Hypothalamus (tissue), 51 donors: ENCODE results near the gene ADRA2A.
A peak's percentile ranks its signal among the peaks of the same experiment; 100 is the strongest.

Source experiments
- DNase-seq, 51 donors: peaks; one replicate each; lab custom pipeline; 2025; lab: John Stamatoyannopoulos, UW

Gene ADRA2A

DNA sequence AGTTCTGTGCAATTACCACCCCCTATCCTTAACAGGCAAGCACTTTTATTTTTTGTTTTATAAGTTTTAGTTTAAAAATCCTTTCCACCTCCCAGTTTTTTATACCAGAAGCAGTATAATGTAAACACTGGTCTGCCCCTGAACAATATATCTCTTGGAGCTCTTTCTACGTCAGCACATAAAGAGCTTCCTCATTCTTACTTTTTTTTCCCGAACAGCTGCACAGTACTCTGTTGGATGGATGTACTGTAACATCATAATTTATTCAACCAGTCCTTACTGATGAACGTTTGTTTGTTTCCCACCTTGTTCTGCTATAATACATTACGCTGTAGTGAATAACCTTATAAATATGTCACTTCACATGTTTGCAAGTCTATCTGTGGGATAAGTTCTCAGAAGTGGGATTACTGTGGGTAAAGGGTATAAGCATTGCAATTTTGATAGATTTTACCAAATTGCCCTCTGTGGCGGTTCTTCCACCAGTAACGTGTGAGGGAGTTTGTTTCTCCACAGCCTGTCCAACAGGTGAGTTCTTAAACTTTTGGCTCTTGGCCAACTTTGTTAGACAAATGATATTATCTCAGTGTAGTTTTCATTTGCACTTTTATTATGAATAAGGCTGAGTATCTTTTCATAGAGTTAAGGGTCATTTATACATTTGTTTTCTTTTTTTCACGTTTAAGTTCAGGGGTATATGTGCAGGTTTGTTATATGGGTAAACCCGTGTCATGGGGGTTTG is 32.8 kb downstream of the ADRA2A start:
- DNase-seq, result no peak

DNA sequence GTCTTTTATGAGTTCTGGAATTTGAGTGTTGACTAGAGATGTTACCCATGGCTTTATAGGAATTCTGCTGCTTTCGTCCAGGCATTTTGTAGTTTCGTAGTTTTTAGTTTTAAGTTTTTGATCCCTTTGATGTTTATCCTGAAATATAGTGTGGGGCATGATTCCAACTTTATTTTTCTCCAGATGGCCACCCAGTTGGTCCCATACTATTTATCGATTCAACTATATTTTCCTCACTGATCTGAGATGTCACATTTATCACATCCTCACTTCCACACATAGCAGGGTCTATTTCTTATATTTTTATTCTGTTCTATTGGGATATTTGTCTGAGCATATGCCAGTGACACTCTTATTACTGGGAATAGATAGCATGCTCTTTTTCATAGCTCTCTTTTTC is 33.9 kb downstream of the ADRA2A start:
- no peak for DNase-seq

DNA sequence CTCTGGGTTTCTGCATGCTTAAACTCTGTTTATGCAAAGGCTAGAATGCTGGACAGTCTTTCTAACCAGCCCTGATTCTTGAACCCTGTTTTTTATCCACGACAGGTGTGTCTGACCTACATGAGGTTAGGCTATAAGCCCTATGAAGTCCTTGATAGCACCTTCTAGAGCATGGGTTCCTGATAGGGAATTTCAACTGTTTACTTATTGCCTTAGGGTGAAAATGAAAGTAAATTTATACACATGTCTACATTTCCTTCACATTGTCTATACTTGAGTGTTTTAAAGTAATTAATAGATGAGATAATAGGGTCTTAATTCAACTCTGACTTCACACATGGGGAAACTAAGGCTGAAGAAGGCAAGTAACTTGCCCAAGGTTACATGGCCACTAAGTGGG is 35.5 kb downstream of the ADRA2A start:
- no peak for DNase-seq

DNA sequence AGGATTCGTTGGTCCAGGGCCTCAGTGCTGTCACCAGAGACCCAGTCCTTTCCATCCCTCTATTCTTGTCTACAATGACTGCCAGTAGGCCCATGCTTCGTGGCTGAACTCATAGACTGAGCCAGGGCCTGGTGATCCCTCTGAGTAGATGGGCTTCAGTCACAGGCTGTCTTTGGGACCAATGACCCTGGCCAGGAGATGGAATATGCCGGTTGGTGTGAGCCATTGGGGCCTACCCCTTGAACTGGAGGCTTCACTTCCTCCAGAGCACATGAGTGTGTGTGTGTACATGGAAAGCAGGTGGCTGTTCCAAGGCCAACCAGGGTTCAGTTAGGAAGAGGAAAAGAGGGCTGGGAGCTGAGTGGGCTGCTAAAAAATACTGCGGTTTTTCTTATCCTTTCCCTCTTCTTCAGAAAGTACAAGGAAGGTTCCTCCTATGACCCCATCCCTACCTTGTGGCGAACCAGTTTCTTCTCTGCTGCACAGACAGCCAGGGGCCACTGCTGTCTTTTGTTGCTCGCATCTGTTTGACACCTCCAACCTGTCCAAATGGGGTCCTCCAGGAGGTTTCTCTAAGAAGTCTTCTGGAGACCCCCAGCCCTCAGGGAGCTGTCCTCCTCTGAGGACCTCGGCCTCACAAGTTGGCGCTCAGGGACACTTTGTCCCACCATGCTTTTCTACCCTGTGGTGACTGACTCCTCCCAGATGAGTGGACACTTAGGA is 36.6 kb downstream of the ADRA2A start:
- DNase-seq, result no peak

DNA sequence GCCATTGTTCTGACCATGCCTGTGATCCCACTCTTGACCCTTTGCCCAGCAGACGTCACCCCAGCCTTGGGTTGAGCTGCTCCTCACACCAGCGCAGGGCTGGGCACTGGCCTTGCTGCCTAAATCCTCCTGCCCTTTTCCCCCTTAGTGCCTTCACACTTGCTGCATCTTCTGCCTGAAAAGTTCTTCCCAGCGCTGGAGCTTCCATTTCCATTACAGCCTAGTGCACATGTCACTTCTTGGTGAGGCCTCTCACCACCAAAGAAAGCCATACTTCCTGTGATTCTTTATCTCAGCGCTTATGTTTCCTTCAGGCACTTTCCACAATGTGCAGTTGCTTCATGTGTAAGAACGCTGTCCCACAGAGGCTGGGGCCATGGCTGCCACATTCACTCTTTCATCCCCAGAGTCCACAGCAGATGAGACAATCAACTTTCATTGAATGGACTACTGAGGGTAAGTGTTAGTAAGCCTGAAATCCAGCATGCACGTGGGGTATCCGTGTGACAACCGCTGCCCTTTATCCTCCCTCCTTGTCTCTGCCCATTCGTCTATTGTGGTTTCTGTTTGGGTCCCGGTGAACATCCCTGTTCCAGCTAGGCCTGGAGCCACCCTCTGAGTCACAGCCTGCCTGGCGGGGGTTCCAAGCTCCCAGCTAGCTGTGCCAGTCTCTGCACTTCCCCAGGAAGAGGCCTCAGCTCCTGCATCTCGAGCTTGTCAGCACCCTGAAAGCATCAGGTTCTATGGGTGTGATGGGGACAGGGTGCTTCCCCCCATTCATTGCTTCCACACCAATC is 37.3 kb downstream of the ADRA2A start:
- DNase-seq, result peak in 8 of 51 donors; percentile 2 to 49 (median 10)

DNA sequence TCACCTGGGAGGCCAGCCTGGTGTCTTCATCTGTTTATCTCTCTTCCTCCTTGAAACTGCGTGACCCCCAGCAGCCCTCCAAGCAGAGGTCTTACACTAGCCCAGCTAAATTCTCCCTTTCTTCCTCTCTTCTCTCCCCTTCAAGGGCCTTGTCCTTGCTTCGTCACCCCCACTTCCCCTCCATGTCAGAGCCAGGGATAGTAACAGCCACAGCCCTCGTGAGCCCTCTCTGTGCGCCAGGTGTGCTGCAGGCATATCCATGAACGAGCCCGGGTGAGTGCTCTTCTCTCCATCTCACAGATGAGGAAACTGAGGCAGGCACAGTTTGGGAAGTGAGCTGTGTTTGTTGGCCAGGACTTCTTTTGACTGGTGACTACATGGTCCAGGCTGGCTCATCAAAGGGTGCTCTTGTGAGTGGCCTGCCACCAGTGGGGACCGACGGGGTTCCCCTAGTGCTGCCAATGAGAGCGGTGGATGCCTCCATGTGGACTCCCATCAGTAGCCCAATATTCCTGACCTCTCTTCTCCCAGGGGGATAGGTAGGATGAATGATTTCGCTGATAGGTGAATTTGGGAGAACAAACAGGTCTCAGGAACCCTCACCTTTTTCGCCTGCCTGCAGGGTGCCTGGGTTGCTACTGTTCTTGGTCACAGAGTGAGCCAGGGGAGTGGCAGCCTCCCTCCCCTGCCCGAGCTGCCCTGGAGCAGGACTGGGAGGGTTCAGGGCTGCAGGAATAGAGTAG is 38.1 kb downstream of the ADRA2A start:
- DNase-seq, result no peak

DNA sequence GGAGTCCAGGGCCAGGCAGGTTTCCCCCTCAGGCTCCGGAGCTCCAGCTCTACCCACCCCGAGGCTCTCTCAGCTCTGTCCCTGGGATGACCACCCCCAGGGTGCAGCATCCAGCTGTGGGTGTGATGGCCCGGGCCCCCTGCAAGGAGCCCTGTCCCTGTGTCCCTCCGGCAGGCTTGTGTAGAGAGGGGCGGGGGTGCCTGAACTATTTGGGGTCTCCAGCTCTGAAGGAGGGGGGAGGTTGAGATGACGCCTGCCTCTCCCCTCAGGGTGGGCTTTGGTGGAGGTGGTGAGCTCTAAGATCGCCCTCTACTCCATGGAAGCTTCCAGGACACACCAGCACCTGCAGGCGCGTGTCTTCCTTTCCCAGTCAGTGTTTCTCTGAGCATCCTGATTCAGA is 39.4 kb downstream of the ADRA2A start:
- DNase-seq, result no peak

DNA sequence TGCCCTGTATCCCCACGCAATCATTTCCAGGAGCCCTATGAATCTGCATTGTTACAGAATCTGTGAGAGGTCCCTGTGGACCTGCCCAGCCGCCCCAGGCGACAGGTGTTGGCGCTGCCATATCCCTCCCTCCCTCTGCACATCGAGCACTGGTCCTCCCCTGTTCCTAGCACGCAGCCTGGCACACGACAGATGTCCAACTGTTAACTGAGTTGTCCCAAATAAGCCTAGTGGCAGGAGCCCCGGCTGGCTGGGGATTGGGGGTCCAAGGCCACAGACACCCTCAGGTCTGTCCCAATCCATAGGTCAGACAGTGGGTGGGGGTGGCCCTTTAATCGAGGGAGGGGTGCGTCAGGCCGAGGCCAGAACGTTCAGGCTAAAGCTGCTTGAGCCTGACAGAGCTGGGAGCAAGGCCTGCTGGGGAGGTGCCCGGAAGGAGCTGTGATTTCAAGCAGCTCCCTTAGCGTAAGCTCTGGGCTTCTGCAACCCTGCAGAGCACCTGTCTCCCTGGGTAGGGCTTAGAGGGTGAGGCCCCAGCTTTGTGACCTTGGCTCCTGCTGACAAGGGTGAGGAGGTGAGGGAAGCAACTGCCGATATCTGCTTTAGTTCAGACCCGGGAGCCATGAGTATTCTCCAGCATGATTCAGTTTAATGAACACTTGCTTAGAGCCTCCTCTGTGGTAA is 40.1 kb downstream of the ADRA2A start:
- no peak for DNase-seq

DNA sequence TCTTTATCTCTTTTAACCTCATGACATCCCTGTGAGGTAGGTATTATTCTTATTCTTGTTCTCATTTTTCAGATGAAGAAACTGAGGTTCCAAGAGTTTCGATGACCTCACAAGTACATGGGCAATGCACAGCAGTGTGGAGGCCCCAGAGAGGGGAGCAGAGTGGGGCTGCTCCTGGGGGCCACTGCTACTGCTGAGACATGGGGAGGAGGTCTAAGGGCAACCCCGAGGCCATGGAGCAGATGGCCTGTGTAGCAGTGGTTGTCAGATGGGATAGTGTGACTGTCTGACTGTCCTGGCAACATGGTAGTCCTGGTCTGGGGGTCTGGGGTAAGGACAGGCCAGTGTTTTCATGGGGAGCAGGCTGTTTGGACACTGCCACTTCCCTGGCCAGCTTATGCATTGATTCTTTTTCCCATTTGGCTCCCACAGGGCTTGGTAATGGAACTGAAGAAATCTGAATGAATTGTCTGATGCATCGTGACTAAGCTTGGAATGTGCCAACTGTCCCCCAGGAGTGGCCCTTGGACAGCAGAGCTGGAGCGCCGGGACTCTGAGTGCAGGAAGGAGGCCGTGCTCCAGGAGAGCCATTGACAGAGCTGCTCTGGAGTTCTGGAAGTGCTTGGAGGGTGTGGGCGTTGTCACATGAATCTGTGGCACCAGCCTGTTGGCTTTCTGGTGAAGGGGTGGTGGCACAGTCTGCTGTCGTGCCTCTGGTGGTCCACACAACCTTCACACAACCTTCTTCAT is 40.9 kb downstream of the ADRA2A start:
- DNase-seq, result no peak

DNA sequence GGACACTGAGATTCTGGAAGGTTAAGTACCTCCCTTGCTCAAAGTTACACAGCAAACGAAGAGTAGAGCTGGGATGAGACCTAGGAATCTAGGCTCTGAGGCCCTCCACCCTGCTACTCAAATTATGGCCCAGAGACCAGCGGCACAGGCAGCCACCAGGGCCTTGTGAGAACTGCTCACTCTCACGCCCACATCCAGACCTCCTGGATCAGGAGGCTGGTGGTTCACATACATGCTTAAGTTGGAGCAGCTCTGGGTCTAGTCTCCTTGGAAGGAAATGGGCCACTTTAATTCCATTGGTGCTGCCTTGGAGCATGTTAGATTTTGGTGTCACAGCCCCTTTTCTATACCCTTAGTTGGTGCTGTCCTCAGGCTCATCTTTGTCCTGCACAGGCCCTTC is 41.9 kb downstream of the ADRA2A start:
- no peak for DNase-seq

DNA sequence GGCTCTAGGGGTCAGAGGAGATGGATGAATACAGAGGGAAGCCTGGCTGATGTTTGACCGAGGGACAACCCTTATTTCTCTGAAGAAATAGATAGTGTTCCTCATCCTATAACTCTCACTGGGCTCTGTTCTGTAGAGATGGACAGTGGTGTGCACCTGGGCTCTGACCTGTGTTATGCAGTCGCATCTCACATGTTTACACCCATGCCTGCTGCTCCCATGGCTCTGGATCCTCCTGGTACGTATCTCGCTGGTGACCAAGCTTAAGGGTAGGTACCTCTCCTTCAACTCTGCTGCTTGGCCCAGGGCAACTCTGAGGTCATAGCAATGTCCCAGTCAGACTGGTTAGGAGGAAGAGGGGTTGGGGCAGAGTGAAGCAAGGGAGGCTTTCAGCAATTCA is 42.8 kb downstream of the ADRA2A start:
- DNase-seq, result no peak

DNA sequence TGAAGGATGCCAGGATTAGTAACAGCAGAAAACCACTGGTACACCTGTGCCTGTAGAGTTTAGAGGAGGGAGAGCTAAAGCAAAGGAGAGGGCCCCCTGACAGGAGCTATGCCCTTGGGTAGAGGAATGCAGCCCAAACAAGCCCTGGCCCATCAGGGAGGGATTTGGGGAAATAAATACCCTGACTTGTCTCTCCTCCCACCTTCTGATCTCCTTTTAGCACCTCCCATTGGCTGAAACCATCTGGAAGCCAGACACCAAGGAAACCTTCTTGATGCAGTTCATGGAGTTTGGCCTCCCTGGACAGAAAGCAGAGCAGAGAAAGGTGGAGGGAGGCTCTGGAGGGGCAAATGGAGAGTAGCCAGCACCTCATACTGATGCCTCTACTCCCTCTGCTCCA is 45.3 kb downstream of the ADRA2A start:
- DNase-seq, result no peak

DNA sequence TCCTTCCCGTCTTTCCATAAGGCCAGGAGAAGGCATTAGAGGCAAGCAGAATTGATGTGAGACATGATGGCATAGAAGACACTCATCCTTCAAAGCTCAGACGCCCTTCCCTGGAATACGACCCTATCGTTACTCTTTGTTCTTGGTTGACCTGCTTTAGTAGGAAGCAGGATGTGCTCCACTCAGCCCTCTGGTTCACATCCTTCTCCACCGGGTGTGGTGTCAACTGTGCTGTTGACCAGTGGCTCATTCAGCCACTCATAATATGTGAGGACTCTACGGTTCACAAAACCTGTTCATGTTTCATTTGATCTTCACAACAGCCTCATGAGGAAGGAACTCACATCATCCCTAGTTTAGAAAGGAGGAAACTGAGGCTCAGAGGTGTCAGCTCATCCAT is 47.1 kb downstream of the ADRA2A start:
- no peak for DNase-seq

DNA sequence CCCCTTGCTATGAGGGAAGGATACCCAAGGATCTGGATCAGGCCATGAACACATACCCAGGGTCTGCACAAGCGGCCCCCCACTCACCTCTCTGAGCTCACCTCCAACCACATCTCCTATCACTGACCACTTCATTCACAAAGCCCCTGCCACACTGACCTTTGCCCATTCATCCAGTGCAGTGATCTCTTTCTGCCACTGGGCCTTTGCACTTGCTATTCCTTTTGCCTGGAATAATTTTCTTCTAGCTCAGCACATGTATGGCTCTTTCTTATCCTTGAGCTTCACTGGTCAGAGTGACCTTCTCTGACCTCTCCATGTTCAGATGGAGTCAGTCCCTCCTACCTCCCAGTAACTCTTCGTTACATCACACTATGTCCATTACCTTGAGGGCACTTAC is 48.3 kb downstream of the ADRA2A start:
- no peak for DNase-seq

DNA sequence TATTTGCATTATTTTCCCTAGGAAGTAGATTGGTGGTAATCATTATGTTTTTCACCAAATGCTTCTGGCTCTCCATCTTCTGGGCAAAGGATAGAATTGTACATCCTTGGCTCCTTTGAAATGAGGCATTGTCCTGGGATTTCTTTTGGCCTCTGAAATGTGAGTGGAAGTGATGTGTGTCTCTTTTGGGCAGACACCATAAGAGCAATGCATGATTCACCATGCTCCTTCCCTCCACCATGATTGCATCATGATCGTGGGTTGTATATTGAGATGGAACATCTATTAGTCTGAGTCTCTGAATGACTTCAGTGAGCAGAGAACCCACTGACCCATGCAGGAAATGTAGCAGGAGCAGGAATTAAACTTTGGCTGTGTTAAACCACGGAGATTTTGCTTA is 49.2 kb downstream of the ADRA2A start:
- DNase-seq, result no peak

DNA sequence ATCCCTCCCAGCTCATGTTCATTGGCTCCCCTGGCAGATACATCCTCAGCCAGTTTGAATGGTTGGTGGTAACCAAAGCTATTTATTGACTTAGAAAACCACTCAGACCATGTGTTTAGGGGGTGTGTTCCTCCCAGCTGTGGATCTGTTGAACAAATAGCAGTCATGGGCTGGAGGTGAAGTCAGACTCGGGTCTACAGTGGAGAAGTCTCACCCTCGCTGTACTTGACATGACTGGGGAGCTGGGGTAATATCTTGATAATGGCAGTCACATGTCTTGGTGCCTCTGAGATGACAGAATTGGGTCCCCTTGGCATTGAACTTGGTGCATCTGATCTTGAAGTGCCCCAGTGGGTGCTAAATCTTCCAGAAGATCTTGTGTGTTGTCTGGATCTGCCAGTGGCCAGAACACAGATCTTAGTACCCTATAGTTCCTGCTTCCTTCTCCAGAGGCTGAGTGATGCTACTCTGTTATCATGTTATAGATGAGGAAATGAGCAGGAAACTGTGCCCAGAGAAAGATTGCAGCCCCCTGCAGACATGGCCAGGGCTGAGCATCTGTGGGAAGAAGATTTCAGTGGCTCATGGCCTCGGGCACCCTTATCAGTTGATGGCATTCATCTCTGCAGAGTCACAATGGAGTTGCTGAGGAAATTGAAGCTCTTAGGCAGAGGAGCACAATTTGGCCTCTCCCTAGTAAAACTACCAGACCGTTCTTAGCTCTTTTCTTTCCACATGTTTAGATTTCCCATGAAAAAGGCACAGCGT is 50.4 kb downstream of the ADRA2A start:
- DNase-seq, result no peak

DNA sequence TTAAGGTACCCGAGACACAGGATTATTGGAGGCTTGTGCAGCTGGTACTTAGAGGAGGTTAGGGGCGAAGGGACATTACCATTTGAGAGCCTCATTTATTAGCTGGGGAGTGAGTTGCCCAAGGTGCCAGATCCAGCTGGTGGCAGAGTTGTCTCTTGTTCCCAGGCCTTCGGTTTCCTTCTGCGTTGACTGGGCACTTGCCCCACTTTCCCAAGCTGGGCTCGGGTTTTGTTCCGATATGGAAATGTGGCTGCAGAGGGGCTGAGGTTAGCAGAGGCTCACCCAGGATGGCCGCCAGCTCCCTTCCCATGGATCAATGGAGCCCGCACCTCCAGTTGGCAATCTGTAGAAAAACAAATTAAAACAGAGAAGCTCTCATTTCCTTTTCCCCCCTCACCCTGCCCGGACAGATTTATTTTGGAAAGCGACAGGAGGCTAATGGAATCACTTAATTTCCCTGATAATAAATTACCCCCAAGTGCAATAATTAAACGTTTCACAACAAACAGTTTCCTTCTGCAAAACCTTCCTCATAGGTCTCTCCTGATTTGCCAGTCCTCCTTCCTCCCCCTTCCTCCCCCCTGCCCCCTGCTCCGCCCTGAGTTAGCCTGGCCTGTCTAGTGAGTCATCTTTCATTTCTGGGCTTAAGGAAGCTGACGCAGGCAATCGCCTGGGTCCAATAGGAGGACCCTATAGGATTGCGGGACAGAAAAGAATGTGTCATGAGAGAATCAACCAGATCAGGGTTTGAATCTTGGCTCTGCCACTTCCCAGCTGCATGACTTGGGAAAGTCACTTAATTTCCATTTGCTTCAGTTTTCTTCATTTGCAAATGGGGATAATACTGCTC is 51.7 kb downstream of the ADRA2A start:
- peak in 20 of 51 donors; percentile 5 to 57 (median 20) for DNase-seq

DNA sequence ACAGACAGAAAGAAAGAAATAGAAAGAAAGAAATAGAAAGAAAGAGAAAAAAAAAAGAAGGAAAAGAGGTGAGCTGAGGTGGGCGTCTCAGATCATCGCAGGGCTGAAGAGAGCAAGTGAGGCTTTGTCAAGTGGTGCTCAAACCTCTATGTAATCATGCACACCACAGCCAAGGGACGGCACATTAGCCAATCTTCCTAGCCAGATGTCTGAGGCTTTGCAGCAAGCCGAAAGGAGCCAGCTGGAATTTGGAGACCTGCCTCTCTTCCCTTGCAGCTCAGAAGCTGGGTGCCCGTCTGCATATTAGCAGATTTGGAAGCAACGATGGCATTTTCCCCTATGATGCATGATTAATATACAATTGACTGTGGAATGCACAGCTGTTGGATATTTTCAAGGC is 52.5 kb downstream of the ADRA2A start:
- no peak for DNase-seq
